ENCODE measurements around the gene AK5.

GRCh38 chr1:77540501-77541161 lies 258.8 kb downstream of the AK5 start:
- TF ChIP-seq, protein P1, sequence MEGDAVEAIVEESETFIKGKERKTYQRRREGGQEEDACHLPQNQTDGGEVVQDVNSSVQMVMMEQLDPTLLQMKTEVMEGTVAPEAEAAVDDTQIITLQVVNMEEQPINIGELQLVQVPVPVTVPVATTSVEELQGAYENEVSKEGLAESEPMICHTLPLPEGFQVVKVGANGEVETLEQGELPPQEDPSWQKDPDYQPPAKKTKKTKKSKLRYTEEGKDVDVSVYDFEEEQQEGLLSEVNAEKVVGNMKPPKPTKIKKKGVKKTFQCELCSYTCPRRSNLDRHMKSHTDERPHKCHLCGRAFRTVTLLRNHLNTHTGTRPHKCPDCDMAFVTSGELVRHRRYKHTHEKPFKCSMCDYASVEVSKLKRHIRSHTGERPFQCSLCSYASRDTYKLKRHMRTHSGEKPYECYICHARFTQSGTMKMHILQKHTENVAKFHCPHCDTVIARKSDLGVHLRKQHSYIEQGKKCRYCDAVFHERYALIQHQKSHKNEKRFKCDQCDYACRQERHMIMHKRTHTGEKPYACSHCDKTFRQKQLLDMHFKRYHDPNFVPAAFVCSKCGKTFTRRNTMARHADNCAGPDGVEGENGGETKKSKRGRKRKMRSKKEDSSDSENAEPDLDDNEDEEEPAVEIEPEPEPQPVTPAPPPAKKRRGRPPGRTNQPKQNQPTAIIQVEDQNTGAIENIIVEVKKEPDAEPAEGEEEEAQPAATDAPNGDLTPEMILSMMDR (IDR thresholded peaks at IDR 0.05): no peak
- TF ChIP-seq POLR2A (IDR thresholded peaks at IDR 0.05): no peak

All from prostate gland (tissue), 2 donors.